GM18511 (cell line): ENCODE data around the gene CABP4.

Experiments
- ATAC-seq: cut with Tn5 transposase; IDR thresholded peaks from one replicate; pipeline ENCODE4 v1.9.1; 2021; ENCODE audit warnings: mild to moderate bottlenecking, moderate library complexity; ENCODE audit not compliant: unreplicated experiment

The CABP4 gene

GRCh38 chr11:67435031-67435726 is 20.0 kb upstream of the CABP4 start:
- ATAC-seq: no peak

GRCh38 chr11:67435727-67436458 is 19.3 kb upstream of the CABP4 start:
- ATAC-seq: no peak

GRCh38 chr11:67436459-67437081 is 18.6 kb upstream of the CABP4 start:
- ATAC-seq: no peak

- ATAC-seq: no peak
Observed at GRCh38 chr11:67437082-67437808, 17.9 kb upstream of the CABP4 start, which contains the start of gene PTPRCAP. Gene PTPRCAP, minus strand, starts transcription at chr11:67437682. Its CDS starts 63 bp downstream, at chr11:67437619.

- no peak for ATAC-seq
Observed at GRCh38 chr11:67437809-67438157, 17.4 kb upstream of the CABP4 start.

DNA sequence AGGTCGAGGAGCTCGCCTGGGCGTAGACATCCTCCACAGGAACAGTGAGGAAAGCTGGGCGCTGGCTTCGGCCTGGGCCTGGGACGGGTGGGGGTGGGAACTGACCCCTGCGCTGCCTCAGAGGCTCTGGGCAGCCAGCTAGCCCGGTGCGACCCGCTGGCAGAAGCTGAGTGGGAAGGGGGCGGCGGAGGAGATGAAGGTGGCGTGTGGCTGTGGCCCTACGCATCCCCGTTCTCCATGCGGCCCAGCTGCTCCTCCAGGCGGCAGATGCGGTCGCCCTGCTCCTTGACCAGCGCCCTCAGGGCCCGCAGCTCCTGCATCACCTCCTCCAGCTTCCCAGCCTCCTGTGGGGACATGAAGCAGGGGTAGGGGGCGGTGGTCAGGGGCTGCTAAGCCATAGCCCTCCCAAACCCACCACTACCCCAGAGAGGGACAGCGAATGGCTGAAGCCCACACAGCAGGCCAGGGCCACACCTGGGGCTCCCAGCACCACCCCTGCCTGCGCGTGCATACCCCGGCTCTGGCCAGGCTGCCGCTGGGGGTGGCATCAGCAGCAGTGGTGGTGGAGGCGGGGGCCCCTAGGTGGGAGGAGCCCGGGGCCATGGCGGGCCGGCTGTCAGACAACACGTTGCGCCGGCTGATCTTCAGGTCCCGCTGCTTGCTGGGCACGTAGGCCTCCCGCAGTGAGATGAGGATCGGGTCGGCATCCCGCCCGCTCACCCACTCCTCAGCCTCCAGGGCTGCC is 16.8 kb upstream of the CABP4 start:
- ATAC-seq: no peak

DNA sequence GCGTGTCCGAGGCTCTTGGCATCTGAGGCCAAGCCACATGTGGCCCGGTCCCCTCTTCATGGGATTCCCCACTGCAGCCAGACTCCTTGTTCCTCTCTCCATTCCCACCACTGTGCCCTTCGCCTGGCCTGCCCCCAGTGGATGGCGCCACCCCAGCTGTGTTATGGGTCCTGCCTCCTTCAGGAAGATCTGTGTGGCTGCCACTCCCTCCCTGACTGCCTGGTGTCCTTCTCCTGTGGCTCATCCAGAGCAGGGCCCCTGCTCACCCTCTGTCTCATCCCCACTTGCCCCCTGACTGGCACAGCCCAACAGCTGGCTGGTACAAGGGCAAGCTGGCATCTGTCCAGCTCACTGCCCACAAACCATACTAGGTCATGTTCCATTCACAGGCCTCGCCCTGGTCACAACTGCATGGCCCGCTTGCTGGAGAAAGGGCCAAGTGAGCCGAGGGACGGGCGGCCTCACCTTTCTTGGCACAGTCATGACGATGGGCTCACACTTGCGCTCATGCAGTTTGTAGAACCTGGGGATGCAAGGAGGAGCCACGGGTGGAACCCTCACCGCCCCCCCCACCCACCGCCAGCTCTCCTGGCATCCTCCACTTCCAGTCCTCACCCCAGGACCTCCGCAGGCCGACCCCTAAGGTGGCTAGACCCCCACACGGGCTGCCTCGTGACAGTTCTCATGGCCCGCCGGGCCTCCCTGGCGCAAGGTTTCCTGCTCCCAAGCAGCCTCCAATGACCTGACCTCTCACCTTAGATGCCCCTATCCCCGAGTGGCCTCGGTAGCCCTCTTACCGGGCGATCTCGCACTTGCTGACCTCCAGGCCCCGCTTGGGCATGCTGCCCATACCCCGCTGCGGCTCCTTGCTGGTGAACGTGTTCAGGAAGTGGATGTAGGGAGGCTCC is 15.6 kb upstream of the CABP4 start:
- ATAC-seq: no peak

- ATAC-seq: no peak
Observed at GRCh38 chr11:67440229-67441097, 14.7 kb upstream of the CABP4 start.

DNA sequence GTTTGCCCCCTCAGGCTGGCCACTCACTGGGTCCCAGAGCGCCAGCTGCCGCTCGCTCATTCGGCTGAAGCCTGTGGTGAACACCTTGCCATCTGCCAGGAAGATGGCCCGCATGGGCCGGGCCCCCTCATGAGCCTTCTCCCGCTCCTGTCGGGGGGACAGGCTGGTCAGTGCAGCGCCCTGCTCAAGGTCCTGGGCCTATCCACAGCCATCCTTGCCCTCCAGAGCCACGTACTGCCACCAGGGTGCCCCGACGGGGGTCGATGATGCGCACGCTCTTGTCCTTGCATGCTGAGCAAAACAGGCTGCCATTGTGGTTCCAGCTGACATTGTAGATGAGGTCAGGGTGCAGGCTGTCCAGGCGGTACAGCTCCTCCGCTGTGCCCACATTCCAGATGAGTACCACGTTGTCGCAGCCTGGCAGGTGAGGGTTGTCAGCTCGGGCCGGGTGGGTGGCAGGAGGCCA is 14.0 kb upstream of the CABP4 start:
- no peak for ATAC-seq

GRCh38 chr11:67441731-67442351 is 13.3 kb upstream of the CABP4 start:
- ATAC-seq: no peak

GRCh38 chr11:67442504-67443404 is 12.4 kb upstream of the CABP4 start:
- ATAC-seq: no peak

GRCh38 chr11:67445515-67445914 is 9.6 kb upstream of the CABP4 start:
- ATAC-seq: no peak

DNA sequence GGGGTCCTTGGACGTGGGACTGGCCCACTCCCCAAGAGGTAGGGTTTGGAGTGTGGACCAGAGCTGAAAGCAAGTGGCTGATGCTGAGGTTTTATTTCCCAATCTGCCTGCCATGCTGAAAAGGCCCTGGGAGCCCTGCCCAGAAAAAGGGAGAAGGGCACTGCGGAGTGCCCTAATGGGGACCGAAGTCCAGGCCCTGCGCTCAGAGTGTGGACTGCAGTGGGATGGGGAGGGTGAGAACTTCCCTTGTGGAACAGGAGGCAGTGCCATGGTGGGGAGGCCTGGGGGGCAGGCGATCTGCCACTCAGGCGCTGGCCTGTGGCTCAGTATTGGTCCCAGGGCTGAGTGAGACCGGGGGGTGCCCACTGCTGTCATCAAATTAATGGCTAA is 6.9 kb upstream of the CABP4 start:
- ATAC-seq: no peak

DNA sequence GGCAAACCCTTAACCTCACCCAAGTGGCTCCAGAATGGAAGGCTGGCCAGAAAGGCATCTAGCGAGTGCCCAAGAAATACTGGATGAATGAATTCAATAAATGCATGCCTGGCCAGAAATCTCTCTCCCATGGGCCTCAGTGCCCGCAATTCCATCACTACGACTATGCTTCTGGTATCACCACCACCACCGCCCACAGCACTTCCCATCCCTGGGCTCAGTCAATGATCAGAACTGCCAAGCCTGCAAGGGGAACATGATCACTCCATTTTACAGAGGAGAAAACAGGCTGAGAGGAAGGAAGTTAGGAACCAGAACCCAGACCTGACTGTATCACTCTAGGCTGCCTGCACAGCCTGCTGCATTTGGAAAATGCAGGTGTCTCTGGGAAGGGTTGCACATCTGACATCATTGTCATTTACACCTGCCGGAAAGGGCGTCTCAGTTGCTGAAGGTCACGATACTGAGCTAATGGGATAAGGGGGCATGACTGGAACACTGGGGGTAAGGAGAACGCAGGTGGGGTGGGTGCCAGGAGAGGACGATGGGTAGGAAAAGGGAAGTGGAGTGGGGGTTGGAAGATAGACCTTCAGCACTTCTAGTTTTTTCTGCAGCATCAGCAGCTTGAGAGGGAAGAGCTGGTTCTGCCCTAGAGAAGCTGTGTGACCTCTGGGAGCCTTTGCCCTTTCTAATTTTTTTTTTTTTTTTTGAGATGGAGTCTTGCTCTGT is 5.9 kb upstream of the CABP4 start:
- ATAC-seq: no peak

GRCh38 chr11:67450796-67451657 is 4.1 kb upstream of the CABP4 start:
- ATAC-seq: no peak

DNA sequence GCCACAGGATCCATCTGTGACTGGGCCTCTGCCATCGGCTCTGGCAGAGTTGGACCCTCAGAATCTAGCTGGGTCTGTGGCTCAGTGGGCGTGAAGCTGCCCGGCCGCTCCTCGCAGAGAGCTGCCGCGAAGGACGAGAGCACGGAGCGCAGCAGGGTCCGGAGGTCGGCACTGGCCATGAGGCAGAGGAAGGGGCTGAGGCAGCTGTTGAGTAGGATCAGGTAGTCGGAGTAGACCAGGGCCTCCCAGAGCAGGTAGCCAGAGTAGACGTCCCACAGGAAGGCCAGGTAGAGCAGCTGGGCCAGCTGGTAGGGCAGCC is 3.5 kb upstream of the CABP4 start:
- ATAC-seq: no peak
